ENCODE results near the gene LSM11.

Gene LSM11

DNA sequence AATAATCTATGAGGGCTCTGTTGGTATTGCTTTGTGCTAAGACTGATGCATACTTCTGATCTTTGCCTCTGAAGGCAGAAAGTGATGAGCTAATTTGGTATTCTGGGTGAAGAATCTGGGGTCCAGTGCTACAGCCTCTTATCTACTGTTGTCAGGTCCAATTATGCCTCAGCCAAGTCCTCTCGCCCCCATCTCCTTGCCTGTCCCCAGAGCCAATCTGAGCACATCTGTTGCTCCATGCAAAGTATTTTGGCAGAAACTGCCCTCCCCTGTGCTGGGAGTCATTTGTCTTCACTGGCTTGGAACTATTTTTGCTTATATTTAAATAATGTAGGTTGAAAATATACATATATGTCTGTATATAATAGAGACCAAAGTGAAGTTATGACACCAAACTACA lies 23.4 kb downstream of the LSM11 start:
- H3K4me1 Mint-ChIP-seq (ENCODE audit: low read depth in 2 of 2), result peaks cover 0 to 2% of the 10 kb centered on the region in 2 donors
- H3K27me3 Mint-ChIP-seq, result peaks cover 0 to 8% of the 10 kb centered on the region in 2 donors
- no peaks in the 10 kb centered on the region for H3K9me3 Mint-ChIP-seq
- ATAC-seq (replicated peaks) (no peak), DNase-seq (no peak)
- H3K27ac Mint-ChIP-seq, result no peak overlapping the region
- H3K36me3 Mint-ChIP-seq (ENCODE audit: insufficient read depth), result no peaks in the 10 kb centered on the region
- H3K4me3 Mint-ChIP-seq, result no peak overlapping the region

DNA sequence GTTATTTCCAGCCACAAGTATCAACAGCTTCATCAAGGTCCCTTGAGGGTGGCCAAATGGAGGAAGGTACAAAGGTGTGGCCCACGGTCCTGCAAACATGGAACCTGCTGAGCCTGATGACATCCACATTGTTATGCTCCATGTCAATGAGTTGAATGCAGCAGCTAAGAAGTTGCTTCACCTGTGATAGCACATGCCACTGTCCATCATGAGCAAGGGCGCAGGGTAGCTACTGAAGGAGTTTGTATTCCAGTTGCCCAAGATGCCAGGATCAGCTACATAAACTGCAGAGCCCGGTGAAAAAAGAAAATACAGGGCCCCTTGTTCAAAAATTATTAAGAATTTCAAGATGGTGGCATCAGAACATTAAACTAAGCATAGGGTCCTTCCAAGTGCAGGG lies 24.2 kb downstream of the LSM11 start:
- Mint-ChIP-seq H3K9me3 (no peaks in the 10 kb centered on the region), H3K4me1 (ENCODE audit: low read depth in 2 of 2) (peaks cover 2 to 4% of the 10 kb centered on the region in 2 donors), H3K36me3 (ENCODE audit: insufficient read depth) (no peaks in the 10 kb centered on the region), H3K27me3 (peaks cover 0 to 8% of the 10 kb centered on the region in 2 donors), H3K4me3 (no peak overlapping the region), H3K27ac (no peak overlapping the region)
- no peak for ATAC-seq (replicated peaks)
- DNase-seq, result no peak

DNA sequence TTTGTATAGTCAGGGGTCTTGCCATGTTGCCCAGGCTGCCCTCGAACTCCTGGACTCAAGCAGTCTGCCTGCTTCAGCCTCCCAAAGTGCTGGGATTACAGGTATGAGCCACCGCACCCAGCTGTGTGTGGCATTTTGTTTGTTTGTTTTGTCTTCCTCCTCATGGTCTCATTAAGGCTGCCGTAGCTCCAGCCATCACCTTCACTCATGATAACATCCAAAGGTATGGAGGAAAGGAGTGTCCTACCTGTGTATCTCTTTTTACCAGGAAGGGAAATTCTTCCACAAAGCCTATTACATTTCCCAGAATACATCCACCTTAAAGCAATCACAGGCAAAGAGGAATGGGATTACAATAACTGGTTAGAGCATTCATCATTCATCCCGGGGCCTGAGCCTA lies 27.2 kb downstream of the LSM11 start:
- Mint-ChIP-seq H3K36me3 (ENCODE audit: insufficient read depth) (no peaks in the 10 kb centered on the region), H3K4me1 (ENCODE audit: low read depth in 2 of 2) (peaks cover 2 to 4% of the 10 kb centered on the region in 2 donors), H3K27ac (no peak overlapping the region), H3K4me3 (no peak overlapping the region), H3K27me3 (peaks cover 12 to 15% of the 10 kb centered on the region in 2 donors), H3K9me3 (no peaks in the 10 kb centered on the region)
- DNase-seq, result no peak
- no peak for ATAC-seq (replicated peaks)

DNA sequence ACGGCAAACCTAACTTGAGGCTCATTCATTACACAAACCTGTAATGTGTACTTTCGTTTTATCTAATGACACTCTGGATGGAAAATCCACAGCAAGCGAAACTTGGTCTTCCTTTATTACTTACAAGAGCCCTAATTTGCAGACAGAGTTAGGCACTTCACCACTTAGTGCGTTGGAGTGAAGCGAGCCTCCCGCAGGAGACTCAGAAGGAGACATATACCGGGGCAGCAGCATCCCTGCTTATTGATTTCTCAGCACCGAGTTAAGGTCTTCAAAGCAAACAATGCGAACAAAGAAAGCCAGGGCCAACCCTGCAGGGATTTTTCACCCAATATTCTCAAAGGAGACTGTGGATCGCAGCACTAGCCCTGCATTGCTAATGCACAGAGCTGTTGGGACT lies 28.6 kb downstream of the LSM11 start:
- ATAC-seq (replicated peaks), result no peak
- peak overlapping the region in 1 of 2 donors; percentile 13 for H3K4me3 Mint-ChIP-seq
- no peak for DNase-seq
- no peaks in the 10 kb centered on the region for H3K36me3 Mint-ChIP-seq (ENCODE audit: insufficient read depth)
- H3K4me1 Mint-ChIP-seq (ENCODE audit: low read depth in 2 of 2), result peaks cover 2 to 4% of the 10 kb centered on the region in 2 donors
- H3K27ac Mint-ChIP-seq, result no peak overlapping the region
- peaks cover 12 to 15% of the 10 kb centered on the region in 2 donors for H3K27me3 Mint-ChIP-seq
- no peaks in the 10 kb centered on the region for H3K9me3 Mint-ChIP-seq

DNA sequence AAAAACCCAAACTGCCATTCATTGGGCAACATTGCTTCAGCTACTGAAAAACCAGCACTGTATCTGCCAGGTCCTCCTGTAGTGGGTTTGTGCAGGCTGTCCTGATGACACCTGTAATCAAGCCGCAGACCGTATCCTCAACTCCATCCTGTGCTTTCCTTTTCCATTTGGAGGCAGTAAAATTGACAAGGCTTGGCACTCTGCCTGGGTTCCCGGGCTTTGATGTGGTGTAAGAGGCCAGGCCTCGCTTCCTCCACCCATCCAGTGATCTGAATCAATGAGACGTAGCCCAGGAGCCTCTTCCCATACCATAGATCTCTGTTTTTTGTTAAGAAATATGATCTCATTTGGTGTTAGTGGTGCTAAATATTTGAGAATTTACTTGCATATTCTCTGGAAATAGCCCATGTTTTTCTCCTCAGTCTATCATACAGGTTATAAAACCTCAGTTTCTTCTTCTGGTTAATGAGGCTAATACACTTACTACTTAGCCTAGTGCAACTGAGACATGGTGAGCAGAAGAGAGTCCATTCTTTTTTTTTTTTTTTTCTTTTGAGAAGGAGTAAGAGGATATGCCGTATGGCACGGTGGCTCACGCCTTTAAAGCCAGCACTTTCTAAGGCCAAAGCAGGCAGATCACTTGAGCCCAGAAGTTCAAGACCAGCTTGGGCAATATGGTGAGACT lies 34.8 kb downstream of the LSM11 start:
- no peak overlapping the region for H3K4me3 Mint-ChIP-seq

DNA sequence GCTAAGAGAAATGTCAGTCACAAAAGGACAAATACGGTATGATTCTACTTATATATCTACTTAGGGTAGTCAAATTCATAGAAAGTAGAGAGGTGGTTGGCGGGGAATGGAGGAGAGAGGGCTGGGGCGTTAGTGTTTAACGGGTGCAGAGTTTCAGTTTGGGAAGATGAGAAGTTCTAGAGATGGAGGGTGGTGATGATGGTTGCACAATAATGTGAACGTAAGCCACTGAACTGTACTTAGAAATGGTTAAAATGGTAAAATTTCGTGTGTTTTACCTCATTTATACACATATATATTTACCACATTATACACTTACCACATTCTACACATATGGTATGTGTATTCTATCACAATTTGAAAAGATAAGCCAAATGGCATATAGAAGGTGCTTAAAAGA lies 35.7 kb downstream of the LSM11 start:
- Mint-ChIP-seq H3K27me3 (peaks cover 0 to 2% of the 10 kb centered on the region in 2 donors), H3K4me1 (ENCODE audit: low read depth in 2 of 2) (no peaks in the 10 kb centered on the region), H3K36me3 (ENCODE audit: insufficient read depth) (peaks cover 4% of the 10 kb centered on the region), H3K4me3 (no peak overlapping the region), H3K9me3 (no peaks in the 10 kb centered on the region), H3K27ac (no peak overlapping the region)
- DNase-seq, result no peak
- ATAC-seq (replicated peaks), result no peak

More for the DNA sequence above, 34.8 kb downstream of the LSM11 start:
- ATAC-seq (replicated peaks) (no peak), DNase-seq (no peak)
- no peak overlapping the region for H3K27ac Mint-ChIP-seq
- H3K9me3 Mint-ChIP-seq, result no peaks in the 10 kb centered on the region
- H3K4me1 Mint-ChIP-seq (ENCODE audit: low read depth in 2 of 2), result no peaks in the 10 kb centered on the region
- H3K27me3 Mint-ChIP-seq, result peaks cover 3 to 12% of the 10 kb centered on the region in 2 donors
- H3K36me3 Mint-ChIP-seq (ENCODE audit: insufficient read depth), result peaks cover 1% of the 10 kb centered on the region

DNA sequence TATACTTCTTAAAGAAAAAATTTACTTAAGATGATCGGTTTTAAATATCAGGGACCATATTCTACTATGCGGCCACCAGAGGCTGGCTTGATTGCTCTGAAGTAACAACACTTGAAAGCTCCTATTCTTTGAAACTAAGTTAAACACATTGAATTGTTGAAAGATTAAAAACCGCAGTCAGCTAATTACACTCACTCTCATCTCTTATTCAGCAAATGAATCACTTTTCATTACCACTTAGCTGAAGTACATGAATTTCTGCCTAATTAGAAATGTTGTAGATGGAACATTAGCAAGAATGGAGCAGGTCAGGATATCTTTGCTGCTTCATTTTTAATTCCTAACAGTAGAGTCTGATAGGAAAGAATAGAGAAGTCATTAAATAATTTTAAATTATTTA lies 42.3 kb downstream of the LSM11 start:
- no peaks in the 10 kb centered on the region for H3K27me3 Mint-ChIP-seq
- H3K27ac Mint-ChIP-seq, result no peak overlapping the region
- H3K9me3 Mint-ChIP-seq, result no peaks in the 10 kb centered on the region
- peaks cover 0 to 1% of the 10 kb centered on the region in 2 donors for H3K4me1 Mint-ChIP-seq (ENCODE audit: low read depth in 2 of 2)
- peaks cover 49% of the 10 kb centered on the region for H3K36me3 Mint-ChIP-seq (ENCODE audit: insufficient read depth)
- DNase-seq (no peak), ATAC-seq (replicated peaks) (no peak)
- H3K4me3 Mint-ChIP-seq, result no peak overlapping the region

DNA sequence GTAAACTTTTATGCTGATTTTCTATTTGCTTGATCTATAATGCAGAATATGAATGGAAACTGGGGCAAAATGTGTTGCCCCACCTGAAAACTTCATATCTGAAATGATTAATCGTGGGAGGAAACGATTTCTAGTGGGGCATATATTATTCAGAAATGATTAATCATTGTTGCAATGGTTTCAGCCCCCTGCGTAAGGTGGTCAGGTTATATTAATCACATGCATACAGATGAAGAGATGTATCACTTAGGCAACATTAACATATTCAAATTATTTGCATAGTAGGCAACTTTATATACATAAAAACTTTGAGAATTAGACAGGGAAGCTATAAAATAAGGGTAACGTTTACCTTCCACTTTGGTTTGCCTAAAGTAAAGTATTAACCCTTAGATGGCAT lies 49.8 kb downstream of the LSM11 start:
- H3K4me1 Mint-ChIP-seq (ENCODE audit: low read depth in 2 of 2), result peaks cover 0 to 1% of the 10 kb centered on the region in 2 donors
- DNase-seq (no peak), ATAC-seq (replicated peaks) (no peak)
- H3K27ac Mint-ChIP-seq, result peak overlapping the region; percentile 39 to 62
- H3K9me3 Mint-ChIP-seq, result no peaks in the 10 kb centered on the region
- no peak overlapping the region for H3K4me3 Mint-ChIP-seq
- peaks cover 69% of the 10 kb centered on the region for H3K36me3 Mint-ChIP-seq (ENCODE audit: insufficient read depth)
- H3K27me3 Mint-ChIP-seq, result no peaks in the 10 kb centered on the region

DNA sequence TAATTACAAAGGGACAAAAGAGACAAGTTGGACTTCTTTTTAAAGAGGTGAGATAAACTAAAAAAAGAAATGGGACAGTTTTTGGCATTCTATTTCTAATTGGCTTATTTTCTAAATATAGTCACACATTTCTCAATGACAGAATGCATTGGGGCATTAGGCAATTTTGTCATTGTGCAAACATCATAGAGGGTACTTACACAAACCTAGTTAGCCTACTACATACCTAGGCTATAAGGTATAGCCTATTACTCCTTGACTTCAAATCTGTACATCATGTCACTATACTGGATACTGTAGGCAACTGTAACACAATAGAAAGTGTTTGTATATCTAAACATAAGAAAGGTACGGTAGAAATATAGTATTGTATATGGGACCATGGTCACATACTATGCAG lies 56.1 kb downstream of the LSM11 start:
- H3K27ac Mint-ChIP-seq, result no peak overlapping the region
- H3K36me3 Mint-ChIP-seq (ENCODE audit: insufficient read depth), result peaks cover 55% of the 10 kb centered on the region
- H3K4me3 Mint-ChIP-seq, result no peak overlapping the region

DNA sequence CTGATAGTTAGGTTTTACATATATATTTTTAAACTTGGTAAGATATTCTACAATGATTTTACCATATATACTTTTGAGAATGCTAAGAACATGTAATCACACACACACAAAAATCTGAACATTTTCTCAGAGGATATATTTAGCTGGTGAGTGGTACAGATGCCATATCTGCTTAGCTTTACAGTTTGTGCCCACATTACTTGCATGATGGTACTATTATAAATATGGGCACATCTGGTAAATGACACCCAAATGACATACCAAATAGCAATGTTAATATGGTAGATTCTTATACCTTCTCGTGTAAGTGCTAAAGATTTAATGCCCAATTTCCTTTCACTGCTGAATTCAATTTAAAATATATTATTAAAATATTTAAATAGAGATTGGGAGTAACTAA lies 56.6 kb downstream of the LSM11 start:
- peaks cover 57% of the 10 kb centered on the region for H3K36me3 Mint-ChIP-seq (ENCODE audit: insufficient read depth)
- H3K4me1 Mint-ChIP-seq (ENCODE audit: low read depth in 2 of 2), result no peaks in the 10 kb centered on the region
- no peak overlapping the region for H3K27ac Mint-ChIP-seq
- H3K27me3 Mint-ChIP-seq, result no peaks in the 10 kb centered on the region
- no peak for ATAC-seq (replicated peaks)
- H3K4me3 Mint-ChIP-seq, result no peak overlapping the region
- no peak for DNase-seq
- no peaks in the 10 kb centered on the region for H3K9me3 Mint-ChIP-seq

More for the DNA sequence above, 56.1 kb downstream of the LSM11 start:
- ATAC-seq (replicated peaks), result no peak
- H3K27me3 Mint-ChIP-seq, result no peaks in the 10 kb centered on the region
- no peaks in the 10 kb centered on the region for H3K4me1 Mint-ChIP-seq (ENCODE audit: low read depth in 2 of 2)
- DNase-seq, result no peak
- H3K9me3 Mint-ChIP-seq, result no peaks in the 10 kb centered on the region

DNA sequence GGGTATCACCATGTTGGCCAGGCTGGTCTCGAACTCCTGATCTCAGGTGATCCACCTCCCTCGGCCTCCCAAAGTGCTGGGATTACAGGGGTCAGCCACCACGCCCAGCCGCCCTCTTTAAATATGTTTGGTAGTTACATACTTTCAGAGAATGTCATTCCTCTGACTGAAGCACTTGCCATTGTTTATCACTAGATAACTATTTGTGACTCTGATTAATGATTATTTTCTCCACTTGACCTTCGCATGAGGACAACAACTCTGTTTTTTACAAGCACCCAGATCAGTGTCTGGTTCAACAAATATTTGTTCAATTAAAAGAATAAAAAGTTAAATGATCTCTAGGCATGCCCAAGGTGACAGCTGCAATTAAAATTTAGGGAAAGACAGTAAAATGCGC lies 59.2 kb downstream of the LSM11 start:
- Mint-ChIP-seq H3K9me3 (no peaks in the 10 kb centered on the region), H3K27me3 (no peaks in the 10 kb centered on the region), H3K36me3 (ENCODE audit: insufficient read depth) (peaks cover 63% of the 10 kb centered on the region), H3K4me1 (ENCODE audit: low read depth in 2 of 2) (no peaks in the 10 kb centered on the region), H3K4me3 (no peak overlapping the region), H3K27ac (no peak overlapping the region)
- ATAC-seq (replicated peaks) (no peak), DNase-seq (no peak)

DNA sequence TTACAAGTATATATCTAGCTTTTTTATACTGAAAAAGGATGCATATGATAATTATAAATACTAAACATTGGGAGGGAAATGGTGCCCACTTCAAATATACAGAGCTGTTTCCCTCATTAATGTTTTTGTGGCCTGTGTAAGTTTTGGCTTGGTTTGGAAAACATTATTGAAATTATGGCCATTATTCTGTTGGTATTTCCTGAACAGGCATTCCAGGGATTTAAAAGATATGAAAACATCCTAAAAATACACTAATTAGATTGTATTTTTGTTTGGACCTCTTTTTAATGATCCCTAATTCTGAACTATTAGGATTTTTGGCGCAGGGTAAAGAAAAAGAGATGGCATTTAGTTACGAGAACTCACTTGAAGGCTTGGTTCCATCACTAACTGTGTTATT lies 64.5 kb downstream of the LSM11 start:
- DNase-seq (no peak), ATAC-seq (replicated peaks) (no peak)
- Mint-ChIP-seq H3K9me3 (no peaks in the 10 kb centered on the region), H3K27me3 (no peaks in the 10 kb centered on the region), H3K4me1 (ENCODE audit: low read depth in 2 of 2) (no peaks in the 10 kb centered on the region), H3K4me3 (no peak overlapping the region), H3K36me3 (ENCODE audit: insufficient read depth) (peaks cover 86% of the 10 kb centered on the region), H3K27ac (no peak overlapping the region)

Data from effector memory CD8-positive, alpha-beta T cell (primary cell).